GM12878 (cell line): ENCODE results near the gene CLIC3. TPM values are rescaled to one million over a fixed set of nuclear protein-coding genes. Genes with fewer than 3 reads are reported as not detected.

Experiments
- ATAC-seq: fragments of 200-7000 bp; cut with Tn5 transposase; 3 replicates; pipeline ENCODE4 v1.9.1; 2020; ENCODE audit warnings: mild to moderate bottlenecking, moderate library complexity
- BruUV-seq: library from RNA; stranded (reverse); fragments of 400-500 nt; replicated peaks from 2 replicates; lab custom pipeline; 2021; lab: Mats Ljungman, UMichigan
- CTCF ChIA-PET: fragments of 300-600 bp; sonication (Branson Sonifier 250); formaldehyde crosslinking; extraction: SDS; loops from one replicate; lab custom pipeline; 2021; ENCODE audit warnings: inconsistent platforms; lab: Yijun Ruan, JAX
- POLR2A ChIA-PET: fragments of 350-600 bp; formaldehyde crosslinking; extraction: SDS; loops from one replicate; lab custom pipeline; 2021; ENCODE audit warnings: inconsistent platforms; lab: Charles Lee
- RAD21 ChIA-PET: fragments of 300-600 bp; sonication (Branson Sonifier 250); formaldehyde crosslinking; loops from one replicate; lab custom pipeline; 2023; ENCODE audit warnings: antibody characterized with exemption; ENCODE audit not compliant: unreplicated experiment; lab: Charles Lee
- SMC1A ChIA-PET: fragments of 300-600 bp; sonication (Branson Sonifier 250); formaldehyde crosslinking; loops from one replicate; lab custom pipeline; 2023; ENCODE audit not compliant: unreplicated experiment, uncharacterized antibody; lab: Charles Lee
- DNase-seq: peaks from one replicate; pipeline ENCODE4 v3.0.0-alpha.2; 2011; ENCODE audit warnings: low read depth, low spot score
- FAIRE-seq: peaks from 3 replicates; lab custom pipeline; 2011; peaks lifted over from hg19 to GRCh38; lab: Jason Lieb, UNC
- H2AFZ ChIP-seq: 2 replicates; pipeline ENCODE4 v1.6.0; 2011; ENCODE audit warnings: low read depth, low read length, control low read depth; ENCODE audit not compliant: control insufficient read depth
- H3K27ac ChIP-seq: 2 replicates; pipeline ENCODE4 v1.5.1; 2011; ENCODE audit warnings: control low read depth; ENCODE audit not compliant: control insufficient read depth, insufficient read depth
- H3K27me3 ChIP-seq, 2 experiments: replicated peaks in 1 of 2; 2 replicates each; pipeline versions ENCODE4 v1.6.0 to v1.6.1; 2011; ENCODE audit warnings: low read length in 1 of 2; ENCODE audit not compliant: control insufficient read depth in 2 of 2, insufficient read depth in 2 of 2
- H3K36me3 ChIP-seq, 2 experiments: 2 replicates each; pipeline ENCODE4 v1.5.1; 2011; ENCODE audit warnings: low read length in 1 of 2; ENCODE audit not compliant: control insufficient read depth in 2 of 2, insufficient read depth in 2 of 2
- H3K4me1 ChIP-seq: 2 replicates; pipeline ENCODE4 v1.6.1; 2011; ENCODE audit warnings: mild to moderate bottlenecking, low read length, moderate library complexity, mixed read lengths; ENCODE audit not compliant: control insufficient read depth, insufficient read depth
- H3K4me2 ChIP-seq: 2 replicates; pipeline ENCODE4 v1.6.0; 2011; ENCODE audit warnings: control low read depth; ENCODE audit not compliant: control insufficient read depth, insufficient read depth
- H3K4me3 ChIP-seq: fragments of 200-600 bp; sonication (generic); 2 replicates; pipeline ENCODE4 v1.5.1; 2016
- H3K79me2 ChIP-seq: 2 replicates; pipeline ENCODE4 v1.6.0; 2011; ENCODE audit warnings: low read length; ENCODE audit not compliant: control insufficient read depth, insufficient read depth
- H3K9ac ChIP-seq: 2 replicates; pipeline ENCODE4 v1.8.0; 2011; ENCODE audit warnings: low read length, control low read depth, mixed read lengths; ENCODE audit not compliant: control insufficient read depth, insufficient read depth
- H3K9me3 ChIP-seq: replicated peaks from 3 replicates; pipeline ENCODE4 v1.5.1; 2011; ENCODE audit warnings: mild to moderate bottlenecking, low read length; ENCODE audit not compliant: control insufficient read depth, insufficient read depth
- H4K20me1 ChIP-seq: 2 replicates; pipeline ENCODE4 v1.6.0; 2011; ENCODE audit not compliant: control insufficient read depth, insufficient read depth
- BHLHE40 ChIP-seq, 2 experiments: fragments of 450-650 bp in 1 of 2; IDR thresholded peaks; 2 replicates each; pipeline ENCODE4 v1.6.1; 2011 to 2017; ENCODE audit warnings: low read depth in 2 of 2, borderline replicate concordance in 1 of 2, improper control_type of control experiment in 1 of 2, low read length in 1 of 2, mild to moderate bottlenecking in 1 of 2
- IRF4 ChIP-seq: IDR thresholded peaks from 2 replicates; pipeline ENCODE4 v1.6.1; 2011; ENCODE audit warnings: low read depth, low read length
- LARP7 ChIP-seq: fragments of 450-650 bp; IDR thresholded peaks from 2 replicates; pipeline ENCODE4 v1.6.1; 2017; ENCODE audit warnings: mild to moderate bottlenecking
- MEF2A ChIP-seq: IDR thresholded peaks from 2 replicates; pipeline ENCODE4 v1.6.1; 2011; ENCODE audit warnings: low read depth, mild to moderate bottlenecking, low read length, moderate library complexity; ENCODE audit not compliant: insufficient read depth
- MTA3 ChIP-seq: IDR thresholded peaks from 2 replicates; pipeline ENCODE4 v1.6.1; 2012; ENCODE audit warnings: low read length, inconsistent platforms, borderline replicate concordance
- PAX5 ChIP-seq: IDR thresholded peaks from 2 replicates; pipeline ENCODE4 v1.6.1; 2011; ENCODE audit warnings: low read depth, low read length, borderline replicate concordance
- RELB ChIP-seq: fragments of 450-650 bp; IDR thresholded peaks from 2 replicates; pipeline ENCODE4 v1.6.1; 2017; ENCODE audit warnings: low read depth, mild to moderate bottlenecking, moderate library complexity
- SMAD5 ChIP-seq: IDR thresholded peaks from 2 replicates; pipeline ENCODE4 v1.6.1; 2016; ENCODE audit warnings: antibody characterized with exemption, low read depth
- SP1 ChIP-seq: IDR thresholded peaks from one replicate; pipeline ENCODE4 v1.6.1; 2011; ENCODE audit warnings: low read depth, low read length
- SRF ChIP-seq, 2 experiments: IDR thresholded peaks; 2 replicates each; pipeline ENCODE4 v1.6.1; 2011; ENCODE audit warnings: low read depth in 2 of 2, low read length in 2 of 2, mild to moderate bottlenecking in 1 of 2, moderate library complexity in 1 of 2
- ZBTB11 ChIP-seq: fragments of 450-650 bp; formaldehyde crosslinking; IDR thresholded peaks from 2 replicates; pipeline ENCODE4 v1.5.0; 2022; ENCODE audit warnings: mild to moderate bottlenecking, missing genetic modification characterization
- WGBS: methylation state at CpG from one replicate; pipeline ENCODE4 v1.1.6; 2016; ENCODE audit warnings: low lambda C conversion rate; ENCODE audit not compliant: insufficient replicate concordance, insufficient coverage; ENCODE audit errors: missing lambda C conversion rate; 5-methylcytosine and 5-hydroxymethylcytosine counted together
- in situ Hi-C: fragments of 300-500 bp; cut with MboI; formaldehyde crosslinking; loops from 9 replicates; pipeline ENCODE4 v1.14.3; 2018; ENCODE audit warnings: mixed read lengths
- intact Hi-C: fragments of 100-400 bp; cut with micrococcal nuclease; formaldehyde crosslinking; loops from one replicate; pipeline ENCODE4 v1.14.2; 2022; ENCODE audit not compliant: unreplicated experiment
- polyA plus RNA-seq, 11 experiments: library from polyadenylated mRNA; depleted of rRNA in 4 of 11; unstranded in 6 of 11; stranded (reverse) in 5 of 11; fragments of >200 nt; fragmentation: Nextera tagmentation in 4 of 11; fragmentation: Illumina TruSeq in 1 of 11; extraction: Ambion mirVana in 4 of 11; extraction: Trizol in 1 of 11; gene quantifications; 1 replicate in 1 of 11; 2 replicates in 10 of 11; pipeline versions ENCODE4 v1.2.1 to v1.2.3, GENCODE V29; 2011 to 2016; ENCODE audit warnings: inconsistent platforms in 2 of 11, missing spikeins in 2 of 11, low read depth in 1 of 11
- total RNA-seq, 4 experiments: library from RNA; depleted of rRNA in 3 of 4; stranded (reverse); fragments of >200 nt in 3 of 4; fragmentation: Illumina TruSeq in 1 of 4; extraction: Trizol in 1 of 4; gene quantifications; 2 replicates each; pipeline versions ENCODE4 v1.2.1 to v1.2.3, GENCODE V29; 2013 to 2021

CLIC3 gene
- total and polyA plus RNA-seq, 10 of the 15 experiments (the other 5 are each of a cell fraction or from before 2014, with no cell fraction given): 0.31 TPM; not detected in 9

DNA sequence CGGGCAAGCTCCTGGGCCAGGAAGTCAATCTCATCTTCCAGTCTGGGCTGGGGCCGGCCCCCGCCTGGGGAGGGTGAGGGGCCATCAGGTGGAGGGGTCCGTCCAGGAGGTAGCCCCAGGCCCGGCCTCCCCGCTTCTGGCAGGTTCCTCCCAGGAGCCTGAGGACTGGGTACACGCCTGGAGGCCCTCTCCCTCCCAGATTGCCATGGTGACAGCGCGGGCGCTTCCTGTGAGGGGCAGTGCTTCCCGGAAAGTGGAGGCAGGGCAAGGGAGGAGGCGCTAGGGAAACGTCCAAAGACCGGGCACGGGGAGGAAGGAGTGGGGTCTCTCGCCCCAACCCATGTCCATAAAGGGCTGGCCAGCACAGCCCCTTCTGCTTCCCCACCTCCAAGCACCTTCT is 44.8 kb upstream of the CLIC3 start (continued):
- TF ChIP-seq RELB (no peak), SRF (IDR thresholded peaks at IDR 0.05; ENCODE audit: low read depth in 2 of 2, low read length in 2 of 2) (no peak), LARP7 (no peak)
- TF ChIP-seq, all 136 proteins: peak for 0

- ChIA-PET CTCF (interaction anchor here (0.7 to 1.2 kb wide), 2 partner anchors 11 to 26 kb away, joined by 3 read pairs; no protein-coding TSS in a partner anchor), SMC1A (no interaction called here), POLR2A (no interaction called here), RAD21 (no interaction called here)
- in situ Hi-C loops: no loop called here
- Histone ChIP-seq H3K4me2 (no peak overlapping the region), H3K4me1 (no peaks in the 10 kb centered on the region), H4K20me1 (no peaks in the 10 kb centered on the region), H3K36me3 (no peaks in the 10 kb centered on the region), H3K9me3 (no peaks in the 10 kb centered on the region), H3K9ac (no peak overlapping the region), H3K79me2 (no peaks in the 10 kb centered on the region), H2AFZ (no peak overlapping the region), H3K4me3 (no peak overlapping the region), H3K27ac (no peak overlapping the region), H3K27me3 (peaks cover 5 to 11% of the 10 kb centered on the region in 2 experiments; a peak in 3 of 4 replicates)
- WGBS: 54% methylated on average over 23 of the region's 23 CpGs
- BruUV-seq: no TSS peak
- no peak for FAIRE-seq
- ATAC-seq: no peak
- intact Hi-C loops: loop anchor here (10.0 kb wide), 1 partner anchor 184 kb away; the partner anchor contains the start of genes CYSRT1, RNF208 and RNF224
- TF ChIP-seq ZBTB11 (no peak), SP1 (no peak), IRF4 (no peak), MTA3 (no peak), BHLHE40 (IDR thresholded peaks at IDR 0.05; ENCODE audit: borderline replicate concordance in 1 of 2, low read depth in 2 of 2, low read length in 1 of 2) (no peak), MEF2A (no peak), PAX5 (no peak), SMAD5 (no peak)
- TF ChIP-seq, all 136 proteins: peak for 0
- DNase-seq: no peak
These were observed 44.2 kb upstream of the CLIC3 start for GRCh38 chr9:137040568-137040967.
